Colonic mucosa (tissue), 4 donors: ENCODE results near the gene CLSTN3. TPM values are rescaled to one million over a fixed set of nuclear protein-coding genes. Genes with fewer than 3 reads are reported as not detected.

Experiments used
- DNase-seq: peaks from one replicate; pipeline ENCODE4 v3.0.0-alpha.2; 2020
- H3K27ac ChIP-seq: fragments of 200-600 bp; one replicate; pipeline ENCODE4 v1.8.0; 2021
- H3K27me3 ChIP-seq: fragments of 200-600 bp; one replicate; pipeline ENCODE4 v1.8.0; 2021
- H3K36me3 ChIP-seq: fragments of 200-600 bp; one replicate; pipeline ENCODE4 v1.8.0; 2021
- H3K4me1 ChIP-seq: fragments of 200-600 bp; one replicate; pipeline ENCODE4 v1.8.0; 2021; ENCODE audit warnings: mild to moderate bottlenecking
- H3K4me3 ChIP-seq: fragments of 200-600 bp; one replicate; pipeline ENCODE4 v1.8.0; 2021
- H3K9ac ChIP-seq, 2 donors: one replicate each; pipeline ENCODE4 v1.7.0; 2013; ENCODE audit warnings: control low read depth in 2 of 2, low read depth in 2 of 2, low read length in 2 of 2
- H3K9me3 ChIP-seq: fragments of 200-600 bp; one replicate; pipeline ENCODE4 v1.8.0; 2021
- intact Hi-C: fragments of 100-400 bp; cut with DNase I; formaldehyde crosslinking; loops from one replicate; pipeline ENCODE4 v1.14.1; 2022
- total RNA-seq, 2 donors: library from RNA; stranded (reverse); fragmentation: NEBNext Ultra II Directional in 1 of 2; extraction: Animal tissue kit (Norgen Biotek cat#: 25700) in 1 of 2; gene quantifications; one replicate each; pipeline ENCODE4 v1.2.1, GENCODE V29; 2021
- TF ChIP-seq, protein P1 (sequence below): fragments of 200-600 bp; IDR thresholded peaks from one replicate; pipeline ENCODE4 v1.8.0; 2022; ENCODE audit warnings: antibody characterized with exemption, mild to moderate bottlenecking
- donor health status: healthy.
- donor health status: DM: no; HTN: no; CAD: no.
- donor health status: DM: no; HTN: no; CAD: no.

CLSTN3 gene
- total RNA-seq, 2 donors from 2014 or later: 13.6 to 17.0 TPM

DNA sequence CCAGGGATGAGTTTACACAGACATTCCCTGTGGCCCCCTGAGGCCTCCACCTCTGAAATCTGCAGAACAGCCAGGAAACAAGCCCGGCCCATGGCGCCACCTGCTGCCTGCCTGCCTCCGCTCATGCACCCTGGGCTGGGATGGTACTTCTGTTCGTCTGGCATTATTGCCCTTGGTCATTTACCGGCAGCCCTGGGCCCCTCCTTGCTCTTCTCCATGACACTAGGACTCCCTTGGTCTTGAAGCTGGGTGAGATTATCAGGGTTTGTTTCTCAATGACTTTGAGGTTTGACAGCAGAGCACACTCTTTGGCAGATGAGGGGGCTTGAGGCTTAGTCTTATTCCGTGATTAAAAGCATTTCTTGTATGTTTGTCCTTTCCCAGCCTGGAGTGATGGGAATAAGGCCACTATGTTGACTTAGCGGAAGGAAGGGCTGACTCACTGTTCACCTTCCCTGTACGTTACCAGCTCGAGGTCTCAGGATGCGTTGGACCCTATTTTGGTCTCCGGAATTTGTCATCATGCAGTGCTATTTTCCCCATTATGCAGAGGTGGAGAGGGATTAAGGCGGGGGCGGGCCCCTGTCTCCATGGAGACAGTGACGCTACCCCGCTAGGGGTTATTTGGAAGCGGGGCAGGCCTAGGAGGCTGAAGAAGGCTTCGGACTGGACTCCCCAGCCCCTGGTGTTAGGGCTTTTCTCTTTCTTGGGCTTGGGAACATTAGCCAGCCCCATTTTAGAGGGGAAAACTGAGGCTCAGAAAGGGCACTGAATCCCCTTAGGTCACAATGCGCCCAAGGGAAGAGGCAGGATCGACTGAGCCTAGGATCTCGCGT is 58.6 kb downstream of the CLSTN3 start:
- peak overlapping the region; percentile 72 for H3K4me3 ChIP-seq
- DNase-seq: peak; percentile 75
- peak overlapping the region; percentile 24 for H3K27ac ChIP-seq
- H3K27me3 ChIP-seq: no peaks in the 10 kb centered on the region
- H3K9me3 ChIP-seq: no peaks in the 10 kb centered on the region
- TF ChIP-seq, protein P1, sequence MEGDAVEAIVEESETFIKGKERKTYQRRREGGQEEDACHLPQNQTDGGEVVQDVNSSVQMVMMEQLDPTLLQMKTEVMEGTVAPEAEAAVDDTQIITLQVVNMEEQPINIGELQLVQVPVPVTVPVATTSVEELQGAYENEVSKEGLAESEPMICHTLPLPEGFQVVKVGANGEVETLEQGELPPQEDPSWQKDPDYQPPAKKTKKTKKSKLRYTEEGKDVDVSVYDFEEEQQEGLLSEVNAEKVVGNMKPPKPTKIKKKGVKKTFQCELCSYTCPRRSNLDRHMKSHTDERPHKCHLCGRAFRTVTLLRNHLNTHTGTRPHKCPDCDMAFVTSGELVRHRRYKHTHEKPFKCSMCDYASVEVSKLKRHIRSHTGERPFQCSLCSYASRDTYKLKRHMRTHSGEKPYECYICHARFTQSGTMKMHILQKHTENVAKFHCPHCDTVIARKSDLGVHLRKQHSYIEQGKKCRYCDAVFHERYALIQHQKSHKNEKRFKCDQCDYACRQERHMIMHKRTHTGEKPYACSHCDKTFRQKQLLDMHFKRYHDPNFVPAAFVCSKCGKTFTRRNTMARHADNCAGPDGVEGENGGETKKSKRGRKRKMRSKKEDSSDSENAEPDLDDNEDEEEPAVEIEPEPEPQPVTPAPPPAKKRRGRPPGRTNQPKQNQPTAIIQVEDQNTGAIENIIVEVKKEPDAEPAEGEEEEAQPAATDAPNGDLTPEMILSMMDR: no peak
- intact Hi-C loops: no loop called here
- peaks cover 7% of the 10 kb centered on the region for H3K4me1 ChIP-seq
- peak overlapping the region; percentile 68 to 91 for H3K9ac ChIP-seq
- H3K36me3 ChIP-seq: no peaks in the 10 kb centered on the region

DNA sequence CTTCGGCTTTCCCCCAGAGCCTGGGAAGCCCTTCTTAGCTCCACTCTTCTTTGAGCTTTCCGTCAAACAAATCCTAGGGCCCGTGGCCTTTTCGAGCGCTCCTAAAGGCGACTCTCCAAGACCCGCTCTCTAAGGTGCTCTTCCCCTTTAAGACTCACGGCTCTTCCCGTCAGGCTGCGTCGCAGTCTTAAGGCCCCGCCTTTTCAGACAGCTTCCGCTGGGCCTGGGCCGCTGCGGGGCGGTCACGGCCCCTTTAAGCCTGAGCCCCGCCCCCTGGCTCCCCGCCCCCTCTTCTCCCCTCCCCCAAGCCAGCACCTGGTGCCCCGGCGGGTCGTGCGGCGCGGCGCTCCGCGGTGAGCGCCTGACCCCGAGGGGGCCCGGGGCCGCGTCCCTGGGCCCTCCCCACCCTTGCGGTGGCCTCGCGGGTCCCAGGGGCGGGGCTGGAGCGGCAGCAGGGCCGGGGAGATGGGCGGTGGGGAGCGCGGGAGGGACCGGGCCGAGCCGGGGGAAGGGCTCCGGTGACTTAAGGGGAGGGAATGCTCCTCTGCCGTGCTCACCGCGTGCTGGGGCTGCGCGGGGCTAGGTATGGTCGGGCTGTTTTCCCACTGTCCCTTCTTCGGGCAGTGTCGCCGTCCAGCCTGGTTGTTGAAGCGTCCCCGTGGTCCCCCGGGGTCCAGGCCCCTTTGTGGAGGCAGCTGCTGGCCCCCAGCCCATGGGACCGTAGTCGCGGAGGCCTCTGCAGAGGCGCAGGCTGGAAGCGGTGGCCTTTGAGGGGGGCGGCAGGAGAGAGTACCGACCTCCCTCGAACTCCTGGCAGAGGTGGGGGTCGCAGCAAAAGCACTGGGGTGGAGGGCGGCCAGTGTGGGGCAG is 59.5 kb downstream of the CLSTN3 start, which contains the start of gene PEX5:
Gene PEX5 (plus strand): TSS at position 289 of the 870 bp plus-strand sequence. CDS start 692 bp downstream, outside the sequence.
- peak; percentile 91 for DNase-seq
- TF ChIP-seq, protein P1: no peak
- intact Hi-C loops: no loop called here
- Histone ChIP-seq H3K9me3 (no peaks in the 10 kb centered on the region), H3K27ac (peak within 1 kb of the TSS; percentile 24), H3K9ac (peak within 1 kb of the TSS; percentile 82 to 91), H3K36me3 (no peaks in the 10 kb centered on the region), H3K4me1 (peaks cover 7% of the 10 kb centered on the region), H3K4me3 (peak within 1 kb of the TSS; percentile 72), H3K27me3 (no peaks in the 10 kb centered on the region)

DNA sequence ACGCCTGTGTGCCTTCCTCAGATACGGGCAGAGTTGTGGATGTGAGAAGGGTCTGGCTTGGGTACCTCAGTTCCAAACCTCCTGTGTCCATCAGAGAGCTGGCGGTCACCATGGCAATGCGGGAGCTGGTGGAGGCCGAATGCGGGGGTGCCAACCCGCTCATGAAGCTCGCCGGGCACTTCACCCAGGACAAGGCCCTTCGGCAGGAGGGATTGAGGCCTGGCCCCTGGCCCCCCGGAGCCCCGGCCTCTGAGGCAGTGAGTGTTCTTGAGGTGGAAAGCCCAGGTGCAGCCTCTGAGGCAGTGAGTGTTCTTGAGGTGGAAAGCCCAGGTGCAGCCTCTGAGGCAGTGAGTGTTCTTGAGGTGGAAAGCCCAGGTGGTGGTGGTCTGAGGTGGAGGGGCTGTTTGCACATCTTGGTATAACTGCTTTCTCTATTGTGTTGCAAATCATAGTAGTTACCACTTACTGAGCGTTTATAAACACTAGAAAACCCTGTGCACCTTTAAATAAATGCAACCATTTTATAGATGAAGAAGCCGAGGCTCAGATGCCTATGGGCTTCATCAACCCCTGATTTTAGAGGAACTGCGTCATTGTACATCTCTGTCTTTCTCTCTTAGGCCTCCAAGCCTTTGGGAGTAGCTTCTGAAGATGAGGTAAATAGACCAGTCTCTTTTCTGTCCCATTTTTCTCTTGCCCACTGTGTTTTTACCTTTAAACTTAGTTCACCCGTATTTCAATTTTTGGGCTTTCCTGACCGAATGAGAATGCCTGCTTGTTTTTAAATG is 60.3 kb downstream of the CLSTN3 start:
- H3K9ac ChIP-seq: peak overlapping the region; percentile 82 to 86
- TF ChIP-seq, protein P1: no peak
- H3K36me3 ChIP-seq: no peaks in the 10 kb centered on the region
- H3K4me3 ChIP-seq: peak overlapping the region; percentile 72
- DNase-seq: peak; percentile 30
- peak overlapping the region; percentile 24 for H3K27ac ChIP-seq
- H3K4me1 ChIP-seq: peaks cover 7% of the 10 kb centered on the region
- no peaks in the 10 kb centered on the region for H3K27me3 ChIP-seq
- intact Hi-C loops: no loop called here
- H3K9me3 ChIP-seq: no peaks in the 10 kb centered on the region

DNA sequence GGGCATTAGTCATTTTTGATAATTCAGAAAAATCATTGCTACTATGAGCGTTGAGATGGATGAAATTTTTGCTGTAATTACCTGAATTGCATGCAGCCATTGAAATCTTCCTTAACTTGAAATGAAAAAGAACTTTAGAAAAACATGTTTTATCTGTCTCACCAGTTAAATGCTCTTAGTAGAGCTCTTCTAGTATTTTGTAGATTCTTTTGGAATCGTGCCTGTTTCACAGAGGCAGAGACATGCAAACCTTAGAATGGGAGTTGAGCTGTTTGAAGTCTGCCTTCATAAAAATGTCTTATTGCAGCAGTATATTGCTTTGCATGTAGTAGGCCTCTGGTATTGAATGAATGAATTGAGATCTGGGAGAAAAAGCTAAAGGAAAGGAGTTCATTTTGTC is 63.5 kb downstream of the CLSTN3 start:
- TF ChIP-seq, protein P1: no peak
- Histone ChIP-seq H3K9me3 (no peaks in the 10 kb centered on the region), H3K27me3 (no peaks in the 10 kb centered on the region), H3K4me1 (peaks cover 3% of the 10 kb centered on the region), H3K36me3 (no peaks in the 10 kb centered on the region), H3K27ac (no peak overlapping the region), H3K4me3 (no peak overlapping the region), H3K9ac (no peak overlapping the region)
- DNase-seq: no peak
- intact Hi-C loops: no loop called here

DNA sequence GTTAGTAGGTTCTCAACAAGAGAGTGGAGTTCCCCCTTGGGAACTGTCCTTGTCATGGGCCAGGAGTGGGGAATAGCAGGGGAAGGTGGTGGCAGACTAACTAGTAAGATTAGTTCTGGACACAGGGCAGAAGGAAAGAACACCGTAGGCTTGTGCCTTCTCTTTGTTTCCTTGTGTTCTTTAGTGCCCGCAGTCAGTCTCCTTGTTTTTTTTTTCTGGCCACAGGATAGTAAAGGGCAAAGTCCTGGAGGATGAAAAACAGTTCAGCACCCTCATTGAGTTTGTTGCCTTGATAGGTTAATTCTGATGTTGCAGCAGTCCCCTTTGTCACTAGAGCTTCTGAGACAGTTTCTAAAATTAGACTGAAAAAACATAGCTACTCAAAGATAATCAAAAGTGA is 67.7 kb downstream of the CLSTN3 start:
- no peaks in the 10 kb centered on the region for H3K27me3 ChIP-seq
- peaks cover 7% of the 10 kb centered on the region for H3K36me3 ChIP-seq
- H3K27ac ChIP-seq: peak overlapping the region; percentile 64
- H3K4me1 ChIP-seq: no peaks in the 10 kb centered on the region
- H3K4me3 ChIP-seq: no peak overlapping the region
- no peak overlapping the region for H3K9ac ChIP-seq
- intact Hi-C loops: no loop called here
- no peaks in the 10 kb centered on the region for H3K9me3 ChIP-seq
- DNase-seq: no peak
- TF ChIP-seq, protein P1: no peak
